HCT116 (cell line): ENCODE data around the gene ATP6V0C. TPM values are rescaled to one million over a fixed set of nuclear protein-coding genes. Genes with fewer than 3 reads are reported as not detected.

Source experiments
- ATAC-seq: fragments of 200-7000 bp; cut with Tn5 transposase; 2 replicates; pipeline ENCODE4 v1.9.1; 2020; ENCODE audit warnings: mild to moderate bottlenecking, moderate library complexity
- BruUV-seq: library from RNA; stranded (reverse); fragments of 400-500 nt; replicated peaks from 2 replicates; lab custom pipeline; 2021; lab: Mats Ljungman, UMichigan
- CTCF ChIA-PET: fragments of 300-600 bp; sonication (Branson Sonifier 250); formaldehyde crosslinking; loops from one replicate; lab custom pipeline; 2021; ENCODE audit warnings: antibody characterized with exemption; lab: Charles Lee
- POLR2A ChIA-PET: fragments of 300-600, 350-600 bp; sonication (Branson Sonifier 250); formaldehyde crosslinking; loops from one replicate; lab custom pipeline; 2021; ENCODE audit warnings: antibody characterized with exemption; lab: Charles Lee
- RAD21 ChIA-PET, 2 experiments: fragments of 300-600 bp; sonication (Branson Sonifier 250); formaldehyde crosslinking; loops; one replicate each; lab custom pipeline; 2023; ENCODE audit warnings: low total read pairs in 2 of 2; ENCODE audit not compliant: uncharacterized antibody in 2 of 2, unreplicated experiment in 2 of 2, low non-redundant PET in 1 of 2; lab: Charles Lee
- DNase-seq: peaks from one replicate; pipeline ENCODE4 v3.0.0-alpha.2; 2010; ENCODE audit warnings: low read depth, low spot score
- H2AFZ ChIP-seq: fragments of 200-600 bp; shearing (Covaris generic), sonication (generic); 2 replicates; pipeline ENCODE4 v1.6.1; 2017; ENCODE audit warnings: low read depth, mixed run types, mixed read lengths, antibody characterized with exemption, low read length; ENCODE audit not compliant: poor library complexity, severe bottlenecking
- H3K27ac ChIP-seq: 2 replicates; pipeline ENCODE4 v1.5.1; 2012; ENCODE audit warnings: low read depth, low read length
- H3K27me3 ChIP-seq: fragments of 200-600 bp; sonication (generic); 2 replicates; pipeline ENCODE4 v1.6.1; 2016; ENCODE audit warnings: mixed run types, low read length, mixed read lengths; ENCODE audit not compliant: insufficient read depth
- H3K36me3 ChIP-seq, 2 experiments: fragments of 200-500 bp in 1 of 2; fragments of 200-600 bp in 1 of 2; sonication (Bioruptor generic) in 1 of 2; sonication (generic) in 1 of 2; 2 replicates each; pipeline versions ENCODE4 v1.5.1 to v1.6.1; 2014 to 2016; ENCODE audit warnings: low read length in 2 of 2, inconsistent platforms in 1 of 2, mixed read lengths in 1 of 2, mixed run types in 1 of 2; ENCODE audit not compliant: insufficient read depth in 2 of 2, control insufficient read depth in 1 of 2
- H3K4me1 ChIP-seq, 2 experiments: fragments of 200-600 bp in 1 of 2; sonication (generic) in 1 of 2; 2 replicates each; pipeline versions ENCODE4 v1.5.1 to v1.6.1; 2012 to 2017; ENCODE audit warnings: low read length in 2 of 2, inconsistent platforms in 1 of 2, mild to moderate bottlenecking in 1 of 2, mixed read lengths in 1 of 2, mixed run types in 1 of 2, moderate library complexity in 1 of 2; ENCODE audit not compliant: insufficient read depth in 2 of 2, control insufficient read depth in 1 of 2
- H3K4me2 ChIP-seq: fragments of 200-600 bp; sonication (generic); 2 replicates; pipeline ENCODE4 v1.6.1; 2017; ENCODE audit warnings: mixed run types, low read length, mixed read lengths
- H3K4me3 ChIP-seq, 2 experiments: fragments of 200-600 bp in 1 of 2; sonication (generic) in 1 of 2; replicated peaks in 1 of 2; 2 replicates each; pipeline ENCODE4 v1.5.1; 2011 to 2016; ENCODE audit warnings: low read length in 2 of 2, control low read depth in 1 of 2, low read depth in 1 of 2, mild to moderate bottlenecking in 1 of 2, mixed read lengths in 1 of 2, mixed run types in 1 of 2
- H3K79me2 ChIP-seq: fragments of 200-600 bp; sonication (generic); 2 replicates; pipeline ENCODE4 v1.6.1; 2017; ENCODE audit warnings: mild to moderate bottlenecking, mixed run types, low read length, moderate library complexity, mixed read lengths; ENCODE audit not compliant: insufficient read depth
- H3K9ac ChIP-seq: fragments of 200-600 bp; sonication (generic); 2 replicates; pipeline ENCODE4 v1.6.1; 2016; ENCODE audit warnings: low read length, mixed read lengths
- H3K9me2 ChIP-seq: fragments of 200-600 bp; sonication (generic), shearing (Covaris generic); 2 replicates; pipeline ENCODE4 v1.6.1; 2017; ENCODE audit warnings: mixed run types, mild to moderate bottlenecking, moderate library complexity; ENCODE audit not compliant: insufficient read depth
- H3K9me3 ChIP-seq, 2 experiments: fragments of 200-500 bp in 1 of 2; fragments of 200-600 bp in 1 of 2; sonication (Bioruptor generic) in 1 of 2; sonication (generic) in 1 of 2; 2 replicates each; pipeline ENCODE4 v1.6.1; 2014 to 2017; ENCODE audit warnings: low read length in 2 of 2, mixed read lengths in 2 of 2, inconsistent platforms in 1 of 2, low read depth in 1 of 2, mild to moderate bottlenecking in 1 of 2, mixed run types in 1 of 2, moderate library complexity in 1 of 2; ENCODE audit not compliant: control insufficient read depth in 1 of 2, insufficient read depth in 1 of 2
- H4K20me1 ChIP-seq: fragments of 200-600 bp; sonication (generic), shearing (Covaris generic); 2 replicates; pipeline ENCODE4 v1.6.1; 2017; ENCODE audit warnings: mixed run types, mild to moderate bottlenecking, moderate library complexity; ENCODE audit not compliant: insufficient read depth
- EZH2 ChIP-seq: fragments of 200-600 bp; sonication (generic); IDR thresholded peaks from 2 replicates; pipeline ENCODE4 v1.6.1; 2017; ENCODE audit warnings: antibody characterized with exemption, mixed run types
- RAD21 ChIP-seq: IDR thresholded peaks from 2 replicates; pipeline ENCODE4 v1.6.1; 2012; ENCODE audit warnings: low read depth, mild to moderate bottlenecking
- ZFX ChIP-seq: fragments of 450-650 bp; IDR thresholded peaks from 2 replicates; pipeline ENCODE4 v1.6.1; 2017
- intact Hi-C: fragments of 100-400 bp; cut with micrococcal nuclease; formaldehyde crosslinking; loops from 2 replicates; pipeline ENCODE4 v1.10.0; 2022
- total RNA-seq: library from RNA; stranded (reverse); gene quantifications from one replicate; pipeline ENCODE4 v1.2.1, GENCODE V29; 2021; ENCODE audit not compliant: unreplicated experiment
- TF ChIP-seq, protein P1 (sequence below), 3 experiments: fragments of 200-600 bp in 1 of 3; sonication (generic) in 1 of 3; IDR thresholded peaks in 2 of 3; conservative IDR thresholded peaks in 1 of 3; 2 replicates each; pipeline ENCODE4 v1.5.1; 2012 to 2017; ENCODE audit warnings: low read depth in 2 of 3, low read length in 2 of 3, antibody characterized with exemption in 1 of 3, borderline replicate concordance in 1 of 3, control low read depth in 1 of 3, mild to moderate bottlenecking in 1 of 3, mixed read lengths in 1 of 3, mixed run types in 1 of 3, moderate library complexity in 1 of 3; ENCODE audit not compliant: insufficient read depth in 1 of 3

ATP6V0C gene
- total RNA-seq, 1 experiment from 2014 or later, result 187 TPM

DNA sequence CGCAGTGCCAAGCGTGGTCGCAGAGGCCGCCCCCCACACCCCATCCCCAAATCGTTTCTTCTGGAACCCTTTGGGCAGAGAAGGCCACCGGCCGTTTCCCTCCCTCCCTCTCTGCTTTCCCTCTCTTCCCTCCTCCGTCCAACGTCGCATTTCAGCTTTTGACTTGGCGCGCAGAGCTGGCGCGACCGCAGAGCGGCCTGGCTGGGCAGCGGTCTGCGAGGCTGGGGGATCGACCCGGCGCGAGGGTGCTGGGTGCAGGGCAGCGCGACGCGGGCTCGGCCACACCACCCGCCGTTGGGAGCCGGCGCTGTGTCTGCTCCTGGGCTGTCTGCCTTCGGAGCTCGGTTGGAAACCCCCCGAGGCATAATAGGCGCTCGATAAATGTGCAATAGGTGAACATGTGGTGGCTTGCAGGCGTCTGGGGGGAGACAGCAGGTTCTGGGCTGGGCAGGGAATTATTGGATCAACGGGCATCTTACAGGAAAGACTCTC lies 45.5 kb upstream of the ATP6V0C start:
- Histone ChIP-seq H3K4me2 (peak overlapping the region; percentile 95), H3K9me2 (no peaks in the 10 kb centered on the region), H3K4me1 (peaks cover 28 to 52% of the 10 kb centered on the region in 2 experiments), H3K79me2 (no peaks in the 10 kb centered on the region), H4K20me1 (no peaks in the 10 kb centered on the region), H3K9ac (peak overlapping the region; percentile 83), H3K27ac (peak overlapping the region; percentile 81; the same call in 1 of the 2 replicates), H2AFZ (no peak overlapping the region), H3K9me3 (no peaks in the 10 kb centered on the region), H3K36me3 (no peaks in the 10 kb centered on the region), H3K4me3 (peak overlapping the region; percentile 39 to 61), H3K27me3 (no peaks in the 10 kb centered on the region)
- peak; percentile 44; the same call in 1 of the 2 replicates for TF ChIP-seq ZFX
- TF ChIP-seq RAD21, result no peak
- TF ChIP-seq EZH2, result no peak
- TF ChIP-seq, protein P1, sequence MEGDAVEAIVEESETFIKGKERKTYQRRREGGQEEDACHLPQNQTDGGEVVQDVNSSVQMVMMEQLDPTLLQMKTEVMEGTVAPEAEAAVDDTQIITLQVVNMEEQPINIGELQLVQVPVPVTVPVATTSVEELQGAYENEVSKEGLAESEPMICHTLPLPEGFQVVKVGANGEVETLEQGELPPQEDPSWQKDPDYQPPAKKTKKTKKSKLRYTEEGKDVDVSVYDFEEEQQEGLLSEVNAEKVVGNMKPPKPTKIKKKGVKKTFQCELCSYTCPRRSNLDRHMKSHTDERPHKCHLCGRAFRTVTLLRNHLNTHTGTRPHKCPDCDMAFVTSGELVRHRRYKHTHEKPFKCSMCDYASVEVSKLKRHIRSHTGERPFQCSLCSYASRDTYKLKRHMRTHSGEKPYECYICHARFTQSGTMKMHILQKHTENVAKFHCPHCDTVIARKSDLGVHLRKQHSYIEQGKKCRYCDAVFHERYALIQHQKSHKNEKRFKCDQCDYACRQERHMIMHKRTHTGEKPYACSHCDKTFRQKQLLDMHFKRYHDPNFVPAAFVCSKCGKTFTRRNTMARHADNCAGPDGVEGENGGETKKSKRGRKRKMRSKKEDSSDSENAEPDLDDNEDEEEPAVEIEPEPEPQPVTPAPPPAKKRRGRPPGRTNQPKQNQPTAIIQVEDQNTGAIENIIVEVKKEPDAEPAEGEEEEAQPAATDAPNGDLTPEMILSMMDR (IDR thresholded peaks at IDR 0.05 in 2 of 3, conservative IDR thresholded peaks at IDR 0.05 in 1 of 3; ENCODE audit: borderline replicate concordance in 1 of 3, insufficient read depth in 1 of 3, low read depth in 2 of 3, low read length in 2 of 3), result no peak
- DNase-seq (no peak), ATAC-seq (peak; percentile 18)
- ChIA-PET POLR2A (interaction anchor here (0.7 to 2.1 kb wide), 2 partner anchors 9 to 390 kb away, joined by 5 to 9 read pairs; partner anchors contain the start of genes PRSS22 and TEDC2), RAD21 (interaction anchor here in 1 of 2 experiments (0.7 kb wide), 1 partner anchor 9 kb away, joined by 5 read pairs; no protein-coding TSS in a partner anchor), CTCF (no interaction called here)
- no TSS peak for BruUV-seq
- intact Hi-C loops, result no loop called here
